HG03064 (cell line): ENCODE data around the gene VWA5B2.

Experiments used
- ATAC-seq: cut with Tn5 transposase; IDR thresholded peaks from one replicate; pipeline ENCODE4 v1.9.1; 2021; ENCODE audit warnings: low read depth; ENCODE audit not compliant: unreplicated experiment

VWA5B2 gene

DNA sequence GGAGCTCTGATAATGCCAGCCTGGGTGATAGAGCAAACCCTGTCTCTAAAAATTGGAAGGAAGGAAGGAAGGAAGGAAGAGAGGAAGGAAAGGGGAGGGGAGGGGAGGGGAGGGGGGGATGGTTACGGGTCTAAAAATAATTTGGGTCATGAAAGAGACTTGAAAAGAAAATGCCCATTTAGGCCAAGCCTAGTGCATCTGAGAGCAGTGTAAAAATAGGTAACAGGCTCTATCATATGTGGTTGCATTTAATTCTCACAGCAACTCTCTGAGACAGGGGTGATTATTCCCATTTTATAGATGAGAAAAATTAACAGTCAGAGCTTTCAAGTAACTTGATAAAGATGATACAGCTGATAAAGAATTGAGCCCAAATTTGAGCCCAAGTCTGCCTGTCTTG is 42.9 kb downstream of the VWA5B2 start:
- ATAC-seq: no peak

DNA sequence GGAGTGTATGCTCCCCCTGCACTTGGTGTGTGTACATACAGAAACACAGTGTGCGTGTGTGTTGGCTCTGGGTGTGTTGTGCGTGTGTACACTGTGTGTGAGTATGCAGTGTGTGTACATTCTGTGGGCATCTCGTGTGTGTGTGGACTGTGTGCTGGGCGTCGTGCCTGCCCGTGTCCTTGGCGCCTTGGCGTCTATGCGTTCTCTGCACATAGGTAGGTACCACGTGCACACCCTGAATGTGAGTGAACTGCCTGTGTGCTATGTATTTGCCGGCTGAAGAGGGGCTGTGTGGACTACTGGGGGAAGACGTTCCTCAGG is 46.0 kb downstream of the VWA5B2 start:
- no peak for ATAC-seq

DNA sequence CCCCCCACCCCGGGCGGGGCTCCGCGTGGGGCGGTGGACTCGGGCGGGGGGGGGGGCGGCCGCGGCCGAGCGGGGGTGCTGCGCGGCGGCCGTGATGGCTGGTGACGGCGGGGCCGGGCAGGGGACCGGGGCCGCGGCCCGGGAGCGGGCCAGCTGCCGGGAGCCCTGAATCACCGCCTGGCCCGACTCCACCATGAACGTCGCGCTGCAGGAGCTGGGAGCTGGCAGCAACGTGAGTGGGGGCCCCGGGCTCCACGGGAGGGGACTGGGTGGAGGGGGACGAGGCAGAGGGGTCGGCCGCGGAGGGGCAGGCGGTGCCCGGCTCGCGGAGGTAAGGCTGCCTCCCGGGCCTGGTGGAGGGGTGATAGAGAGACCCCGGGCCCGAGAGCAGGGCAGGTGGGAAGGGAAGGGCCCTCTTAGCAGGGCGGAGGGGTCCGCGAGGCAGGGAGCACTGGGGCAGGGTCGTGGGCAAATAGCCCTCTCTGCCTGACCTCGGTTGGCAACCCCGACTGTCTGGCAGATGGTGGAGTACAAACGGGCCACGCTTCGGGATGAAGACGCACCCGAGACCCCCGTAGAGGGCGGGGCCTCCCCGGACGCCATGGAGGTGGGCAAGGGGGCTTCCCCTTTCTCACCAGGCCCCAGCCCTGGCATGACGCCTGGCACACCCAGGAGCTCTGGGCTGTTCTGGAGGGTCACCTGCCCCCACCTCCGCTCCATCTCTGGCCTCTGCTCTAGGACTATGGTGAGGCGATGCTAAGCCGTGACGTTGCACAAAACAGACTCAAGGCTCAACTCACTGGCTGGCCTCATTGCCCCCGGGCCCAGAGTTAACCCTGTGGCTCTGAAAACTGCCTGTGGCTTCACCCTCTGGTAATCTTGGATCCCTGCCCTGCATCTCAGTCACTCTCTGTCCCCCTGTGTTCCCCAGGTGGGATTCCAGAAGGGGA is 46.9 kb downstream of the VWA5B2 start, which contains the start of gene ECE2:
Gene ECE2 (plus strand): TSS at position 62 of the 950 bp plus-strand sequence. CDS start 132 bp downstream, at position 194.
- ATAC-seq: no peak

DNA sequence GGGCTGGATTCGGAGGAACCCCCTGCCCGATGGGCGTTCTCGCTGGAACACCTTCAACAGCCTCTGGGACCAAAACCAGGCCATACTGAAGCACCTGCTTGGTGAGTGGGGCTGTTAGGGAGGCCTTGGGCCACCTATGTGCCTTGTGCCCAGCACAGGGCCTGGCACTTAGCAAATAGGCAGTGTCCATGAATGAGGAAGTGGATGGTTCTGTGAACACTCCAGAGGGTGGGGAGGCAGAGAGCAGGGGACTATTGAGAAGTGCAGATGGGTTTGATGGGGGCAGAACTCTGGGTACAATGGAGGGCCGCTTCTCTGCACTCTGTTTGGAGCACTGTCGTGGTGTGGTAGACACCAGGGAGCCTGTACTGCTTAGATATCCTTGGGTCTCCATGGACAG is 48.0 kb downstream of the VWA5B2 start:
- ATAC-seq: no peak

DNA sequence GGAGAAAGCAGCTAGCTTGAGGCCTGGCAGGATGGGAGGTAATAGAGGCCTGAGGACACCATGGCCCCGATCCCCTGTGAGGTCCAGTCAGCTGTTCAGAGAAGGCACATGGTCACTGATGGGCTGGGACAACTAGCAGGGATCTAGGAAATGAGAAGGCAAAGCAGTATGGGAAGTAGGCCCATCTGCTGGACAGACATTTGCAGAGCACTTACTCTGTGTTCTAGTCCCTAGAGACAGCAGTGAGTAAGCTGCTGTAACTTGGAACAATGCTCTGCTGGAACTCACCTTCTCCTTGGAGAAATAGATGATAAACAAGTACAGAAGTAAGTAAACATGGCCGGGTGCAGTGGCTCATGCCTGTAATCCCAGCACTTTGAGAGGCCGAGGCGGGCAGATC is 53.6 kb downstream of the VWA5B2 start:
- ATAC-seq: no peak

DNA sequence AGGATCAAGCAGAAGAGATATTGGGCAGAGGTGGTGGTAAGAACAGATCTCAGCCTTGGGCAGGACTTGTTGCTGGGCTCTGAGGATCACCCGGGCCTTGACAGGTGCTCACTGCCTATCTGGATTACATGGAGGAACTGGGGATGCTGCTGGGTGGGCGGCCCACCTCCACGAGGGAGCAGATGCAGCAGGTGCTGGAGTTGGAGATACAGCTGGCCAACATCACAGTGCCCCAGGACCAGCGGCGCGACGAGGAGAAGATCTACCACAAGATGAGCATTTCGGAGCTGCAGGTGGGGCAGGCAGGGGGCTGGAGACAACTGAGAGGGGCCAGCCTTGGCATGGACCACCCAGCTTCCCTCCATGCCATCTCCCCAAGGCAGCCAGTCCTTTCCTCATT is 54.3 kb downstream of the VWA5B2 start:
- ATAC-seq: no peak

DNA sequence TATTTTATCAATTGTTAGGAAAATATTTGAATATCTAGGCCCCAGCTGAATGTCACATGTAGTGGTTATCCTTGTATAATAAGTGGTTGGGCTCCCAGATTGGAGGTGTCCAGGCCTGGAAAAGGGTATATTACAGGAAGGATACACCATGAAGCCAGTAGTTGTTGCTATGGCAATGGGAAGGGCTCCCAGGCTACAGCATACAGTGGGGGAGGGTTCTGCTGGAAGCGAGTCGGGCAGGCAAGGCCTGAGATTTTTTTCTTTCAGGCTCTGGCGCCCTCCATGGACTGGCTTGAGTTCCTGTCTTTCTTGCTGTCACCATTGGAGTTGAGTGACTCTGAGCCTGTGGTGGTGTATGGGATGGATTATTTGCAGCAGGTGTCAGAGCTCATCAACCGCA is 55.3 kb downstream of the VWA5B2 start:
- ATAC-seq: no peak

DNA sequence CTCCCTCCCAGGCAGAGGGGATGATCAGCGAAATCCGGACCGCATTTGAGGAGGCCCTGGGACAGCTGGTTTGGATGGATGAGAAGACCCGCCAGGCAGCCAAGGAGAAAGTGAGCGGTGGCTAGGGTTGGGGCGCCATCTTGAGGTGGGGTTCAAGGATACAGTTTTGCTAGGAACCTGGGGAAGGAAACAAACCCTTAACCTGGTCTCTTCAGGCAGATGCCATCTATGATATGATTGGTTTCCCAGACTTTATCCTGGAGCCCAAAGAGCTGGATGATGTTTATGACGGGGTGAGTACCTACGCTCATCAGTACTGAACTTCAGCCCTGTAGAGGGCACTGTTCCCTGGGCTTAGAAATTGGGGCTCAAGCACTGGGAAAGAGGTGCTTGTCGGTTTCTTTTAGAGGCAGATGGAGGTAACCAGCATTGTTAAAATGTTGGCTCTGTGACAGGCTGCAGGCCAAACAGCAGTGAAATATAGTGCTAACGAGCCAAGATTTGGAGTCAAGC is 60.1 kb downstream of the VWA5B2 start:
- ATAC-seq: no peak

DNA sequence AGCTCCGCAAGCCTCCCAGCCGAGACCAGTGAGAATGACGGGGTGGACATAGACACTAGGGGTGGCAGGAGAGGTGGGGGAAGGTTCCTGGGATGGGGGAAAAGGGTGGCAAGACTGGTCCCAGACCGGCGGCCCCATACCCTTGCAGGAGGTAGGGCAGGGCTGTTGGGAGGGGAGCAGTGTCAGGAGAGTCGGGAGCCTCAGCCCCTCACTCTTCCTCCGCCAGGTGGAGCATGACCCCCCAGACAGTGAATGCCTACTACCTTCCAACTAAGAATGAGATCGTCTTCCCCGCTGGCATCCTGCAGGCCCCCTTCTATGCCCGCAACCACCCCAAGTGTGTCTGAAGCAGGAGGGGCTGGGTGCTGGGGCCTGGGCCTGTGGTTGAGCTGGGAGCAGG is 60.9 kb downstream of the VWA5B2 start:
- no peak for ATAC-seq

DNA sequence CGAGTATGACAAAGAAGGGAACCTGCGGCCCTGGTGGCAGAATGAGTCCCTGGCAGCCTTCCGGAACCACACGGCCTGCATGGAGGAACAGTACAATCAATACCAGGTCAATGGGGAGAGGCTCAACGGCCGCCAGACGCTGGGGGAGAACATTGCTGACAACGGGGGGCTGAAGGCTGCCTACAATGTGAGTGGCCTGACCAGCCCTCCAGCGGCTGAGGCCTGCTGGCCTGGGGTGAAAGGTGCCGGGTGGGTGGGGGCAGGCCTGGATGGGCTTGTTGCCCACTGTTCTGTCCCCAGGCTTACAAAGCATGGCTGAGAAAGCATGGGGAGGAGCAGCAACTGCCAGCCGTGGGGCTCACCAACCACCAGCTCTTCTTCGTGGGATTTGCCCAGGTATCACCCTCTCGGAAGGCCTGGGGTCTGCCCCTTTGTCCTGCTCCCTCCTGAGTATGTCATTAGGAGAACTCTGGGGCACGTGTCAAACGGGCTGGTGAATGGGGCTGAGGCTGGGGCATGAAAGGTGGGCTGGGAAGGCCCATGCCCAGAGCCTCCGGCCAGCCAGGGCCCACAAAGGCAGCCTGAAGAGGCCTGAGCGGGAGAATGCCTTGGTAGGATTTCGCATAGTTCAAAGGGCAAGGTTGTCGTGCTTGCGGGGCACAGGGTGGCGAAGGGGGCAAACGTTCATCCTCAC is 61.8 kb downstream of the VWA5B2 start:
- no peak for ATAC-seq
